H54 (cell line): ENCODE results near the gene ZNF280A.

ENCODE experiments used
- DNase-seq: peaks from one replicate; pipeline ENCODE4 v3.0.0; 2011; ENCODE audit warnings: low spot score, mixed read lengths; ENCODE audit not compliant: insufficient read length
- FAIRE-seq: peaks from 3 replicates; lab custom pipeline; 2011; peaks lifted over from hg19 to GRCh38; lab: Jason Lieb, UNC
- POLR2A ChIP-seq: IDR thresholded peaks from 2 replicates; pipeline ENCODE4 v1.6.1; 2011; ENCODE audit warnings: low read depth, mild to moderate bottlenecking, low read length

Gene ZNF280A

GRCh38 chr22:22464541-22465054 is 55.5 kb downstream of the ZNF280A start:
- DNase-seq (no peak), FAIRE-seq (no peak)
- TF ChIP-seq POLR2A, result no peak

- TF ChIP-seq POLR2A, result no peak
- FAIRE-seq (peak; percentile 38), DNase-seq (peak; percentile 15)
Observed at GRCh38 chr22:22463855-22464540, 56.1 kb downstream of the ZNF280A start.
